PC-9 (cell line): ENCODE measurements around the gene SLC7A11. TPM values are rescaled to one million over a fixed set of nuclear protein-coding genes. Genes with fewer than 3 reads are reported as not detected.

Experiments used
- BruUV-seq: library from RNA; stranded (reverse); fragments of 400-500 nt; replicated peaks from 2 replicates; lab custom pipeline; 2021; lab: Mats Ljungman, UMichigan
- CTCF ChIA-PET: fragments of 300-600 bp; sonication (Branson Sonifier 250); formaldehyde crosslinking; loops from one replicate; lab custom pipeline; 2022; ENCODE audit warnings: antibody characterized with exemption; lab: Charles Lee
- POLR2A ChIA-PET: fragments of 300-600 bp; sonication (Branson Sonifier 250); formaldehyde crosslinking; loops from one replicate; lab custom pipeline; 2022; ENCODE audit warnings: antibody characterized with exemption; ENCODE audit not compliant: unreplicated experiment; lab: Charles Lee
- DNase-seq, 2 experiments: peaks; one replicate each; pipeline versions ENCODE4 v3.0.0 to v3.0.0-alpha.2; 2015 to 2022; ENCODE audit warnings: mixed read lengths in 1 of 2
- H2AFZ ChIP-seq: fragments of 200-600 bp; sonication (generic); 2 replicates; pipeline ENCODE4 v1.8.1; 2017; ENCODE audit warnings: antibody characterized with exemption
- H3F3A ChIP-seq: fragments of 200-600 bp; sonication (generic); 2 replicates; pipeline ENCODE4 v1.8.1; 2017; ENCODE audit warnings: antibody characterized with exemption, mild to moderate bottlenecking, low read depth; ENCODE audit not compliant: insufficient read depth
- H3K27ac ChIP-seq: fragments of 200-600 bp; sonication (generic); 2 replicates; pipeline ENCODE4 v1.6.1; 2016; ENCODE audit warnings: mixed run types
- H3K27me3 ChIP-seq: fragments of 200-600 bp; sonication (generic); 2 replicates; pipeline ENCODE4 v1.6.1; 2016; ENCODE audit warnings: low read depth, mixed run types; ENCODE audit not compliant: insufficient read depth
- H3K36me3 ChIP-seq: fragments of 200-600 bp; sonication (generic); 2 replicates; pipeline ENCODE4 v1.6.1; 2016; ENCODE audit warnings: low read depth, mixed run types
- H3K4me1 ChIP-seq: fragments of 200-600 bp; sonication (generic); replicated peaks from 2 replicates; pipeline ENCODE4 v1.6.1; 2016; ENCODE audit warnings: mixed run types; ENCODE audit not compliant: insufficient read depth
- H3K4me2 ChIP-seq: fragments of 200-600 bp; sonication (generic); 2 replicates; pipeline ENCODE4 v1.6.1; 2017; ENCODE audit warnings: mixed run types
- H3K4me3 ChIP-seq: fragments of 200-600 bp; sonication (generic); 2 replicates; pipeline ENCODE4 v1.6.1; 2016; ENCODE audit warnings: mixed run types
- H3K79me2 ChIP-seq: fragments of 200-600 bp; sonication (generic); 2 replicates; pipeline ENCODE4 v1.6.1; 2017; ENCODE audit warnings: low read depth, mixed run types
- H3K9me2 ChIP-seq: fragments of 200-600 bp; sonication (generic); 2 replicates; pipeline ENCODE4 v1.8.1; 2017; ENCODE audit warnings: mild to moderate bottlenecking; ENCODE audit not compliant: insufficient read depth
- H3K9me3 ChIP-seq: fragments of 200-600 bp; sonication (generic); 2 replicates; pipeline ENCODE4 v1.8.1; 2016; ENCODE audit warnings: low read depth; ENCODE audit not compliant: insufficient read depth
- H4K20me1 ChIP-seq: fragments of 200-600 bp; sonication (generic); 2 replicates; pipeline ENCODE4 v1.8.1; 2017; ENCODE audit not compliant: insufficient read depth
- CTCF ChIP-seq: fragments of 200-600 bp; sonication (generic); conservative IDR thresholded peaks from 2 replicates; pipeline ENCODE4 v1.6.1; 2017; ENCODE audit warnings: mixed run types, antibody characterized with exemption, mild to moderate bottlenecking, moderate library complexity
- EZH2 ChIP-seq: fragments of 200-600 bp; sonication (generic); IDR thresholded peaks from 2 replicates; pipeline ENCODE4 v1.8.0; 2017; ENCODE audit warnings: antibody characterized with exemption, low read depth
- intact Hi-C: fragments of 100-400 bp; cut with micrococcal nuclease; formaldehyde crosslinking; loops from one replicate; pipeline ENCODE4 v1.10.0; 2022; ENCODE audit not compliant: unreplicated experiment
- total RNA-seq: library from RNA; stranded (reverse); gene quantifications from 2 replicates; pipeline ENCODE4 v1.2.3, GENCODE V29; 2021

The SLC7A11 gene
- total RNA-seq, 1 experiment from 2014 or later, result 187 TPM

- no peaks in the 10 kb centered on the region for H3K9me3 ChIP-seq
- no peaks in the 10 kb centered on the region for H3K36me3 ChIP-seq
- TF ChIP-seq CTCF (no peak), EZH2 (no peak)
- no peaks in the 10 kb centered on the region for H3K27me3 ChIP-seq
- H3K27ac ChIP-seq, result no peak overlapping the region
- no peaks in the 10 kb centered on the region for H3K4me1 ChIP-seq
- intact Hi-C loops, result no loop called here
- no TSS peak for BruUV-seq
- DNase-seq, result no peak
- no peaks in the 10 kb centered on the region for H3F3A ChIP-seq
- no peaks in the 10 kb centered on the region for H4K20me1 ChIP-seq
- no peak overlapping the region for H3K4me2 ChIP-seq
- H2AFZ ChIP-seq, result no peak overlapping the region
- ChIA-PET CTCF (no interaction called here), POLR2A (no interaction called here)
- no peak overlapping the region for H3K4me3 ChIP-seq
- H3K9me2 ChIP-seq, result no peaks in the 10 kb centered on the region
- H3K79me2 ChIP-seq, result no peaks in the 10 kb centered on the region
Observed at GRCh38 chr4:138140879-138141278, 101.3 kb downstream of the SLC7A11 start.

- Histone ChIP-seq H4K20me1 (no peaks in the 10 kb centered on the region), H3K36me3 (no peaks in the 10 kb centered on the region), H3K27me3 (no peaks in the 10 kb centered on the region), H3K4me2 (no peak overlapping the region), H3K9me2 (no peaks in the 10 kb centered on the region), H3K27ac (no peak overlapping the region), H3K4me1 (no peaks in the 10 kb centered on the region), H3K9me3 (no peaks in the 10 kb centered on the region), H2AFZ (no peak overlapping the region), H3K4me3 (no peak overlapping the region), H3K79me2 (no peaks in the 10 kb centered on the region), H3F3A (no peaks in the 10 kb centered on the region)
- DNase-seq, result no peak
- TF ChIP-seq EZH2 (no peak), CTCF (no peak)
- no TSS peak for BruUV-seq
- intact Hi-C loops, result no loop called here
- CTCF ChIA-PET, result no interaction called here
- POLR2A ChIA-PET, result no interaction called here
Observed at GRCh38 chr4:138138774-138139173, 103.4 kb downstream of the SLC7A11 start.

GRCh38 chr4:138135610-138136009 lies 106.5 kb downstream of the SLC7A11 start:
- no peak for TF ChIP-seq EZH2
- TF ChIP-seq CTCF, result no peak
- CTCF ChIA-PET, result no interaction called here
- intact Hi-C loops, result no loop called here
- no peaks in the 10 kb centered on the region for H3K27me3 ChIP-seq
- H3K4me2 ChIP-seq, result no peak overlapping the region
- H3K79me2 ChIP-seq, result no peaks in the 10 kb centered on the region
- BruUV-seq, result no TSS peak
- DNase-seq, result no peak
- H3K4me3 ChIP-seq, result no peak overlapping the region
- H3K36me3 ChIP-seq, result no peaks in the 10 kb centered on the region
- H3K9me3 ChIP-seq, result no peaks in the 10 kb centered on the region
- POLR2A ChIA-PET, result no interaction called here
- no peaks in the 10 kb centered on the region for H3F3A ChIP-seq
- H2AFZ ChIP-seq, result no peak overlapping the region
- no peaks in the 10 kb centered on the region for H3K9me2 ChIP-seq
- H4K20me1 ChIP-seq, result no peaks in the 10 kb centered on the region
- H3K27ac ChIP-seq, result no peak overlapping the region
- H3K4me1 ChIP-seq, result no peaks in the 10 kb centered on the region
